Vagina (tissue), 2 donors: Measurements from ENCODE around the gene PRRG1. TPM values are rescaled to one million over a fixed set of nuclear protein-coding genes. Genes with fewer than 3 reads are reported as not detected.
"Not testable (repeated sequence)": the region's sequence is repeated elsewhere in the genome, so short reads cannot be mapped to it uniquely, and the experiment has no call there.

Source experiments
- DNase-seq, 2 donors: peaks; one replicate each; pipeline ENCODE4 v3.0.0-alpha.2; 2017; ENCODE audit errors: extremely low spot score in 2 of 2
- H3K27ac ChIP-seq: fragments of 200-600 bp; sonication (generic); one replicate; pipeline ENCODE4 v1.5.1; 2019
- H3K27me3 ChIP-seq: fragments of 200-600 bp; sonication (generic); one replicate; pipeline ENCODE4 v1.5.1; 2019
- H3K36me3 ChIP-seq, 2 donors: fragments of 200-600 bp; sonication (generic); one replicate each; pipeline ENCODE4 v1.5.1; 2017 to 2019
- H3K4me1 ChIP-seq: fragments of 200-600 bp; sonication (generic); one replicate; pipeline ENCODE4 v1.5.1; 2019
- H3K4me3 ChIP-seq, 2 donors: fragments of 200-600 bp; sonication (generic); 1 replicate in 1 of 2; 2 replicates in 1 of 2; pipeline ENCODE4 v1.5.1; 2016 to 2019
- H3K9me3 ChIP-seq: fragments of 200-600 bp; sonication (generic); one replicate; pipeline ENCODE4 v1.5.1; 2019
- POLR2A ChIP-seq, 2 donors: fragments of 450-650 bp; IDR thresholded peaks; one replicate each; pipeline ENCODE4 v1.6.1; 2017; ENCODE audit warnings: antibody characterized with exemption in 2 of 2, mild to moderate bottlenecking in 2 of 2, moderate library complexity in 2 of 2
- POLR2AphosphoS5 ChIP-seq, 2 donors: sonication (generic); formaldehyde crosslinking; IDR thresholded peaks; one replicate each; pipeline ENCODE4 v1.9.0; 2017; ENCODE audit warnings: antibody characterized with exemption in 2 of 2, mild to moderate bottlenecking in 2 of 2, low read depth in 1 of 2; ENCODE audit not compliant: insufficient read depth in 1 of 2
- intact Hi-C: fragments of 100-400 bp; cut with DNase I; formaldehyde crosslinking; loops from one replicate; pipeline ENCODE4 v1.15.1; 2023
- total RNA-seq: library from RNA; depleted of rRNA; stranded (reverse); fragments of >200 nt; gene quantifications from one replicate; pipeline ENCODE4 v1.2.3, GENCODE V29; 2016
- TF ChIP-seq, protein P1 (sequence below), 3 experiments: fragments of 450-650 bp in 2 of 3; fragments of 200-600 bp in 1 of 3; sonication (generic) in 1 of 3; IDR thresholded peaks; one replicate each; pipeline ENCODE4 v1.5.1; 2017 to 2019; ENCODE audit warnings: antibody characterized with exemption in 3 of 3, mild to moderate bottlenecking in 2 of 3, moderate library complexity in 2 of 3

The PRRG1 gene
- total RNA-seq, 1 donor from 2014 or later: 9.8 TPM

- Histone ChIP-seq H3K27me3 (no peaks in the 10 kb centered on the region), H3K36me3 (no peaks in the 10 kb centered on the region), H3K4me1 (no peaks in the 10 kb centered on the region), H3K4me3 (no peak overlapping the region), H3K9me3 (no peaks in the 10 kb centered on the region), H3K27ac (no peak overlapping the region)
- no peak for DNase-seq
- intact Hi-C loops: no loop called here
- TF ChIP-seq POLR2AphosphoS5 (IDR thresholded peaks at IDR 0.05; ENCODE audit: insufficient read depth in 1 of 2, low read depth in 1 of 2) (no peak), POLR2A (IDR thresholded peaks at IDR 0.05) (no peak)
- TF ChIP-seq, protein P1, sequence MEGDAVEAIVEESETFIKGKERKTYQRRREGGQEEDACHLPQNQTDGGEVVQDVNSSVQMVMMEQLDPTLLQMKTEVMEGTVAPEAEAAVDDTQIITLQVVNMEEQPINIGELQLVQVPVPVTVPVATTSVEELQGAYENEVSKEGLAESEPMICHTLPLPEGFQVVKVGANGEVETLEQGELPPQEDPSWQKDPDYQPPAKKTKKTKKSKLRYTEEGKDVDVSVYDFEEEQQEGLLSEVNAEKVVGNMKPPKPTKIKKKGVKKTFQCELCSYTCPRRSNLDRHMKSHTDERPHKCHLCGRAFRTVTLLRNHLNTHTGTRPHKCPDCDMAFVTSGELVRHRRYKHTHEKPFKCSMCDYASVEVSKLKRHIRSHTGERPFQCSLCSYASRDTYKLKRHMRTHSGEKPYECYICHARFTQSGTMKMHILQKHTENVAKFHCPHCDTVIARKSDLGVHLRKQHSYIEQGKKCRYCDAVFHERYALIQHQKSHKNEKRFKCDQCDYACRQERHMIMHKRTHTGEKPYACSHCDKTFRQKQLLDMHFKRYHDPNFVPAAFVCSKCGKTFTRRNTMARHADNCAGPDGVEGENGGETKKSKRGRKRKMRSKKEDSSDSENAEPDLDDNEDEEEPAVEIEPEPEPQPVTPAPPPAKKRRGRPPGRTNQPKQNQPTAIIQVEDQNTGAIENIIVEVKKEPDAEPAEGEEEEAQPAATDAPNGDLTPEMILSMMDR (IDR thresholded peaks at IDR 0.05): no peak
Measured at GRCh38 chrX:37454537-37455285, 105.5 kb downstream of the PRRG1 start.

DNA sequence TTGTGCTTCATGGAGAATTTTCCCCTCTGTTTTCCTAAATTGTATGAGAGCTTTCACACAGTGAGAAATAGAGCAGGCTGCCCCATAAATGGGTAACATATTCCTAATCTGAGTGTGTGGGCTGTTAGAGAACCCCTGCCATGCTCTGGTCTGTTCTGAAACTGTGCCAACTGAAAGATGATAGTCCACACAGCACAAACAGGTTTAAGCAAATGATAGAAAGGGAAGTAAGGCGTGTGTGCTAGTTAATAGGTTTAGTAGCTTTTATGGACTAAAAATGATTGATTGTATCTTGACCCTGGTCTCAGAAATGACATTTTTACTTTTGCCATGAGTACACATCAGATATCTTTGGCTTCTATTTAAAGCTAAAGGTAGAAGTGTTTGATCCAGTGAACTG lies 106.2 kb downstream of the PRRG1 start:
- H3K4me3 ChIP-seq: no peak overlapping the region
- no peak overlapping the region for H3K27ac ChIP-seq
- intact Hi-C loops: no loop called here
- H3K9me3 ChIP-seq: no peaks in the 10 kb centered on the region
- no peaks in the 10 kb centered on the region for H3K27me3 ChIP-seq
- TF ChIP-seq POLR2AphosphoS5 (IDR thresholded peaks at IDR 0.05; ENCODE audit: insufficient read depth in 1 of 2, low read depth in 1 of 2) (no peak), POLR2A (IDR thresholded peaks at IDR 0.05) (no peak)
- TF ChIP-seq, protein P1 (IDR thresholded peaks at IDR 0.05): no peak
- H3K36me3 ChIP-seq: no peaks in the 10 kb centered on the region
- no peaks in the 10 kb centered on the region for H3K4me1 ChIP-seq
- DNase-seq: no peak

DNA sequence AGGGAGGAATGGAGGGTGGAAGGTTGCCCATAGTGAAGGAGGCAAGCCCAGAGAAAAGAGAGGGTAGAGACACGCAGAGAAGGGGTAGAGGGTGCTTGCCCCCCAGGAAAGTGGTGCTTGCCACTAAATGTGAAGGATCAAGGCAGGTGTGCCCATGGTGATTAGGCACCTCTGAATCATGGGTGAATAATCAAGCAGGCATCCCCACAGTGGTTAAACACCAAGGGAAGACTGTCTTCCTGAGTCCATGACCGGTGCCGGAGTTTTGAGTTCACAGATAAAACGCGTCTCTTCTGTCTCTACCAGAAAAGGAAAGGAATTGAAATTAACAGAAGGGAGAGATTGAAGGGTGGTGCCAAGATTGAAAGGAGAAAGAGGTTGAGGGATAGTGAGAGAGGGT lies 111.1 kb downstream of the PRRG1 start:
- not testable (repeated sequence) for DNase-seq, H3K9me3 ChIP-seq

DNA sequence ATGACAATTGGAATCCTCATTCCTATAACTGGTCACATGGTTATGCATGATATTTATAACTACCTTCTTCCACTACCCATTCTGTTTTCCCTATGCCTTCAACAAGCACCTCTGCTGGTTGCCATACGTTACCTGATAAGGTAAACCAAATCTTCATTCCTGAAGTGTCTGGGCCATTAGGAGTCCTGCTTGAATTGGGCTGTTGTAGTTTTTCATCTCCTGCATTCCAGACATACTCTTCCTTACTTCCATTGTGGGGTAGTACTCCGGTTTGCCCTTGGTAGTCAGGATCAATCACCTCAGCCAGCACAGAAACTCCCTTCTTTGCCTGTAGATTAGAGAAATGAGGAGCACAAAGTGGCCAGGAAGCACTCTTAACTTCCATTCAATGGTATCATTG lies 113.2 kb downstream of the PRRG1 start:
- H3K27me3 ChIP-seq: no peaks in the 10 kb centered on the region
- H3K4me1 ChIP-seq: no peaks in the 10 kb centered on the region
- no peak for DNase-seq
- TF ChIP-seq POLR2AphosphoS5 (IDR thresholded peaks at IDR 0.05; ENCODE audit: insufficient read depth in 1 of 2, low read depth in 1 of 2) (no peak), POLR2A (IDR thresholded peaks at IDR 0.05) (no peak)
- TF ChIP-seq, protein P1 (IDR thresholded peaks at IDR 0.05): no peak
- no peaks in the 10 kb centered on the region for H3K9me3 ChIP-seq
- H3K36me3 ChIP-seq: no peaks in the 10 kb centered on the region
- H3K4me3 ChIP-seq: no peak overlapping the region
- intact Hi-C loops: no loop called here
- H3K27ac ChIP-seq: no peak overlapping the region

More for the DNA sequence above, 111.1 kb downstream of the PRRG1 start:
- H3K27me3 ChIP-seq, intact Hi-C loops, H3K4me3 ChIP-seq, H3K36me3 ChIP-seq, H3K4me1 ChIP-seq, H3K27ac ChIP-seq: not testable (repeated sequence)

DNA sequence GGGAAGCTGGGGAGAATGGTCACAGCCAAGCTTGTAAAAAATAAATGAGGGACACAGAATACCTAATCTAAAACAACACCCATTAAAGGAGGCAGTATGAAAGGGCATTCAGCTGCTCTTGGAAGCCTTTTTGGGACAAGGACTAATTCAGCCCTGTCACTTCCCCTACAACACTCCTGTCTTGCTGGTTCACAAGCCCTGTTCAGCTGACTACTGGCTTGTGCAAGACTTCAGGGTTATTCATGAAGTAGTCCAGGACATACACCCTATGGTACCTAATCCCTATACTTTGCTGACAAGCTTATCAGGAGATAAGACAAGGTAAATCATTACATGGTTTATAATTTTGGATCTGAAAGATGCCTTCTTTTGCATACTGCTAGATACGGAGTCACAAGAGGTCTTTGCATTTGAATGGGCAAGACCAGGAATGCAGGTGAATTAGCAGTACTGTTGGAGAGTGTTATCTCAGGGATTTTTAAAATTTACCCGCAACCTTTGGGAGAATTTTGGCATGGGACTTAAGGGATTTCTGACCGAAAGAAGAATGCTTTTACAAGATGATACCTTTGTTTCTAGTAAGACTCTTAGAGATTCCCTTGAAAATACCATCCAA lies 119.1 kb downstream of the PRRG1 start:
- Histone ChIP-seq H3K9me3 (no peaks in the 10 kb centered on the region), H3K4me3 (no peak overlapping the region), H3K4me1 (no peaks in the 10 kb centered on the region), H3K27me3 (no peaks in the 10 kb centered on the region), H3K36me3 (no peaks in the 10 kb centered on the region), H3K27ac (no peak overlapping the region)
- DNase-seq: no peak
- TF ChIP-seq POLR2A (IDR thresholded peaks at IDR 0.05) (no peak), POLR2AphosphoS5 (IDR thresholded peaks at IDR 0.05; ENCODE audit: insufficient read depth in 1 of 2, low read depth in 1 of 2) (no peak)
- TF ChIP-seq, protein P1 (IDR thresholded peaks at IDR 0.05): no peak
- intact Hi-C loops: no loop called here
